Suprapubic skin (tissue), 3 donors: Measurements from ENCODE around the gene TSR3.

ENCODE experiments used
- EP300 ChIP-seq: sonication (generic); formaldehyde crosslinking; IDR thresholded peaks from one replicate; pipeline ENCODE4 v1.6.1; 2017; ENCODE audit warnings: antibody characterized with exemption
- POLR2A ChIP-seq, 2 donors: fragments of 450-650 bp; IDR thresholded peaks; one replicate each; pipeline ENCODE4 v1.6.1; 2017; ENCODE audit warnings: antibody characterized with exemption in 2 of 2, mild to moderate bottlenecking in 2 of 2, moderate library complexity in 2 of 2
- TF ChIP-seq, protein P1 (sequence below), 2 donors: fragments of 200-600 bp in 1 of 2; fragments of 450-650 bp in 1 of 2; sonication (generic) in 1 of 2; IDR thresholded peaks; one replicate each; pipeline ENCODE4 v1.5.1; 2016 to 2019; ENCODE audit warnings: antibody characterized with exemption in 2 of 2, mild to moderate bottlenecking in 1 of 2, moderate library complexity in 1 of 2

DNA sequence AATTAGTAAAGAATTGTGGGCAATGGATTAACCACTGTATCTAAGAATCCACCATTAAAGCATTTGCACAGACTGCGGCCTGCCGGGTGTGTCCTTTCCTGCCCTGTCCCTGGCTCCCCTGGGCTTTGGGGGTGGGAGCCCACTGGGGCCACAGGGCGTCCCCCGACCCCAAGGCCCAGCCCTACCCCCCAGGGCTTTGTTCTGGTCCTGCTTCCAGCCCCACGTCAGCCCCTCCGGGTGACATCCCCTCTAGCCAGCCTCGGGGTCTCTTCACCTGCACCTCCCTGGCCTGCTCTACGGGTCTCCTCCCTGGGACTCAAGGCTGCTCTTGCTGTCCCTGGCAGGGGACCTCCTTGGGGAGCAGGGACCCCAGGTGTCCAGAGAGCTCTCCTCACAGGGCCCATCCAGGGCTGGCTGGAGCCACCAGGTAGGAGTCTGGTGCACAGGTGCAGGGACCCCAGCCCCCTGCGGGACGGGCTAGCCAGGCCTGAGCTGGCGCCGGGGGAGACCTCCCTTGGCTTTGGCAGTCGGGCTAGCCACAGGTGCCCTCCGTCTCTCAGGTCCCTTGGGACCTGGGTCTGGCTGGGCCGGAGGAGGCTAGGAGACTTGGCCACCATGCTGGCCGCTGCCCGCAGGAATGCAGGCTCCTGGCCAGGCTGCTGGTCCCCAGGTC, 24.6 kb downstream of the TSR3 start:
- TF ChIP-seq, protein P1, sequence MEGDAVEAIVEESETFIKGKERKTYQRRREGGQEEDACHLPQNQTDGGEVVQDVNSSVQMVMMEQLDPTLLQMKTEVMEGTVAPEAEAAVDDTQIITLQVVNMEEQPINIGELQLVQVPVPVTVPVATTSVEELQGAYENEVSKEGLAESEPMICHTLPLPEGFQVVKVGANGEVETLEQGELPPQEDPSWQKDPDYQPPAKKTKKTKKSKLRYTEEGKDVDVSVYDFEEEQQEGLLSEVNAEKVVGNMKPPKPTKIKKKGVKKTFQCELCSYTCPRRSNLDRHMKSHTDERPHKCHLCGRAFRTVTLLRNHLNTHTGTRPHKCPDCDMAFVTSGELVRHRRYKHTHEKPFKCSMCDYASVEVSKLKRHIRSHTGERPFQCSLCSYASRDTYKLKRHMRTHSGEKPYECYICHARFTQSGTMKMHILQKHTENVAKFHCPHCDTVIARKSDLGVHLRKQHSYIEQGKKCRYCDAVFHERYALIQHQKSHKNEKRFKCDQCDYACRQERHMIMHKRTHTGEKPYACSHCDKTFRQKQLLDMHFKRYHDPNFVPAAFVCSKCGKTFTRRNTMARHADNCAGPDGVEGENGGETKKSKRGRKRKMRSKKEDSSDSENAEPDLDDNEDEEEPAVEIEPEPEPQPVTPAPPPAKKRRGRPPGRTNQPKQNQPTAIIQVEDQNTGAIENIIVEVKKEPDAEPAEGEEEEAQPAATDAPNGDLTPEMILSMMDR (IDR thresholded peaks at IDR 0.05): no peak
- TF ChIP-seq EP300 (no peak), POLR2A (IDR thresholded peaks at IDR 0.05) (no peak)
